GM21526 (cell line): Measurements from ENCODE around the gene MRPL14.

ENCODE experiments used
- ATAC-seq: cut with Tn5 transposase; IDR thresholded peaks from one replicate; pipeline ENCODE4 v1.9.1; 2021; ENCODE audit warnings: moderate library complexity; ENCODE audit not compliant: unreplicated experiment, low FRiP score

The MRPL14 gene

GRCh38 chr6:44068607-44069296 is 58.5 kb downstream of the MRPL14 start:
- ATAC-seq: no peak

GRCh38 chr6:44067173-44068139 is 59.8 kb downstream of the MRPL14 start:
- no peak for ATAC-seq

GRCh38 chr6:44066394-44067172 is 60.7 kb downstream of the MRPL14 start:
- no peak for ATAC-seq

GRCh38 chr6:44065443-44066140 is 61.7 kb downstream of the MRPL14 start:
- no peak for ATAC-seq

GRCh38 chr6:44064948-44065272 is 62.3 kb downstream of the MRPL14 start:
- no peak for ATAC-seq

GRCh38 chr6:44064089-44064947 is 62.9 kb downstream of the MRPL14 start:
- ATAC-seq: no peak

GRCh38 chr6:44063561-44064059 is 63.6 kb downstream of the MRPL14 start:
- ATAC-seq: no peak
